Endothelial cell of umbilical vein (primary cell): ENCODE measurements around the gene DNMT1. TPM values are rescaled to one million over a fixed set of nuclear protein-coding genes. Genes with fewer than 3 reads are reported as not detected.

Experiments used
- BruUV-seq: library from RNA; stranded (reverse); fragments of 400-500 nt; replicated peaks from 2 replicates; lab custom pipeline; 2021; lab: Mats Ljungman, UMichigan
- CTCF ChIA-PET: fragments of 300-600, 350-600 bp; sonication (Branson Sonifier 250); formaldehyde crosslinking; loops from one replicate; lab custom pipeline; 2021; ENCODE audit warnings: antibody characterized with exemption, inconsistent platforms; lab: Charles Lee
- POLR2A ChIA-PET: fragments of 300-600, 350-600 bp; sonication (Branson Sonifier 250); formaldehyde crosslinking; loops from one replicate; lab custom pipeline; 2021; ENCODE audit warnings: antibody characterized with exemption, inconsistent platforms; lab: Charles Lee
- DNase-seq: peaks from one replicate; pipeline ENCODE4 v3.0.0-alpha.2; 2011; ENCODE audit warnings: low read depth, low spot score
- FAIRE-seq: peaks from 2 replicates; lab custom pipeline; 2011; peaks lifted over from hg19 to GRCh38; lab: Jason Lieb, UNC
- H2AFZ ChIP-seq: 2 replicates; pipeline ENCODE4 v1.6.0; 2012; ENCODE audit warnings: low read depth, low read length, control low read depth, inconsistent platforms
- H3K27ac ChIP-seq: 2 replicates; pipeline ENCODE4 v1.5.1; 2011; ENCODE audit warnings: low read depth, mild to moderate bottlenecking, control low read depth, low read length, moderate library complexity; ENCODE audit not compliant: insufficient read depth
- H3K27me3 ChIP-seq, 2 experiments: 2 replicates each; pipeline versions ENCODE4 v1.6.0 to v1.6.1; 2011; ENCODE audit warnings: low read length in 2 of 2, mixed read lengths in 1 of 2; ENCODE audit not compliant: control insufficient read depth in 2 of 2, insufficient read depth in 2 of 2
- H3K36me3 ChIP-seq, 2 experiments: 2 replicates in 1 of 2; 3 replicates in 1 of 2; pipeline ENCODE4 v1.5.1; 2011; ENCODE audit warnings: low read length in 2 of 2, mild to moderate bottlenecking in 1 of 2, moderate library complexity in 1 of 2; ENCODE audit not compliant: control insufficient read depth in 2 of 2, insufficient read depth in 2 of 2; ENCODE audit errors: extremely low read depth in 1 of 2
- H3K4me1 ChIP-seq: 3 replicates; pipeline ENCODE4 v1.5.1; 2011; ENCODE audit warnings: mild to moderate bottlenecking, low read length; ENCODE audit not compliant: control insufficient read depth, insufficient read depth; ENCODE audit errors: extremely low read depth
- H3K4me2 ChIP-seq: 2 replicates; pipeline ENCODE4 v1.6.1; 2011; ENCODE audit warnings: low read length, control low read depth, mixed read lengths; ENCODE audit not compliant: insufficient read depth
- H3K4me3 ChIP-seq, 3 experiments: fragments of 200-600 bp in 1 of 3; sonication (generic), shearing (Covaris generic) in 1 of 3; replicated peaks in 1 of 3; 2 replicates each; pipeline ENCODE4 v1.5.1; 2011 to 2016; ENCODE audit warnings: control low read depth in 3 of 3, low read length in 3 of 3, mild to moderate bottlenecking in 2 of 3, inconsistent platforms in 1 of 3, low read depth in 1 of 3, moderate library complexity in 1 of 3; ENCODE audit not compliant: insufficient read depth in 1 of 3
- H3K79me2 ChIP-seq: 2 replicates; pipeline ENCODE4 v1.6.0; 2012; ENCODE audit warnings: low read length, inconsistent platforms; ENCODE audit not compliant: control insufficient read depth, insufficient read depth
- H3K9ac ChIP-seq: replicated peaks from 2 replicates; pipeline ENCODE3; 2011; ENCODE audit warnings: low read length, control low read depth; ENCODE audit not compliant: insufficient read depth; ENCODE audit errors: extremely low read depth
- H3K9me1 ChIP-seq: replicated peaks from 3 replicates; pipeline ENCODE4 v1.6.0; 2011; ENCODE audit warnings: mild to moderate bottlenecking, low read length; ENCODE audit not compliant: control insufficient read depth, insufficient read depth; ENCODE audit errors: extremely low read depth
- H3K9me3 ChIP-seq: replicated peaks from 2 replicates; pipeline ENCODE4 v1.5.1; 2012; ENCODE audit warnings: low read length, inconsistent platforms; ENCODE audit not compliant: control insufficient read depth, insufficient read depth
- H4K20me1 ChIP-seq: replicated peaks from 2 replicates; pipeline ENCODE3; 2011; ENCODE audit warnings: mild to moderate bottlenecking, low read length; ENCODE audit not compliant: control insufficient read depth, insufficient read depth; ENCODE audit errors: extremely low read depth
- CTCF ChIP-seq, 2 donors: IDR thresholded peaks; 1 replicate in 1 of 2; 2 replicates in 1 of 2; pipeline ENCODE4 v1.5.1; 2011; ENCODE audit warnings: low read length in 2 of 2, mild to moderate bottlenecking in 2 of 2, moderate library complexity in 2 of 2, control low read depth in 1 of 2, inconsistent platforms in 1 of 2, low read depth in 1 of 2; ENCODE audit not compliant: insufficient read depth in 1 of 2; ENCODE audit errors: extremely low read depth in 1 of 2
- EZH2 ChIP-seq: IDR thresholded peaks from 2 replicates; pipeline ENCODE4 v1.6.1; 2012; ENCODE audit warnings: borderline replicate concordance, low read depth, mild to moderate bottlenecking, moderate library complexity, low read length, inconsistent platforms; ENCODE audit not compliant: severe bottlenecking
- GATA2 ChIP-seq: IDR thresholded peaks from 2 replicates; pipeline ENCODE4 v1.7.0; 2011; ENCODE audit warnings: low read depth, mild to moderate bottlenecking, moderate library complexity, mixed read lengths, low read length; ENCODE audit not compliant: insufficient read length, insufficient read depth
- JUN ChIP-seq: IDR thresholded peaks from 2 replicates; pipeline ENCODE4 v1.6.1; 2011; ENCODE audit warnings: borderline replicate concordance, low read depth; ENCODE audit not compliant: insufficient read length, insufficient read depth
- MAX ChIP-seq: IDR thresholded peaks from 2 replicates; pipeline ENCODE4 v1.6.1; 2011; ENCODE audit not compliant: insufficient read depth, insufficient read length
- MYC ChIP-seq: IDR thresholded peaks from one replicate; pipeline ENCODE4 v1.6.1; 2011; ENCODE audit warnings: mild to moderate bottlenecking, low read depth, low read length
- POLR2A ChIP-seq: IDR thresholded peaks from 2 replicates; pipeline ENCODE4 v1.6.1; 2012; ENCODE audit warnings: low read depth, mild to moderate bottlenecking, control low read depth, low read length
- POLR2AphosphoS5 ChIP-seq: IDR thresholded peaks from 2 replicates; pipeline ENCODE4 v1.6.1; 2012; ENCODE audit warnings: low read depth, mild to moderate bottlenecking, control low read depth, low read length, moderate library complexity; ENCODE audit not compliant: insufficient read depth
- dilution Hi-C: fragments of 300-500 bp; cut with MboI; formaldehyde crosslinking; loops from one replicate; pipeline ENCODE4 v1.15.0; 2019; ENCODE audit warnings: low sequenced_read_pairs; ENCODE audit not compliant: extremely low pct_ligation_motif_present
- intact Hi-C: fragments of 100-400 bp; cut with micrococcal nuclease; formaldehyde crosslinking; loops from one replicate; pipeline ENCODE4 v1.10.0; 2022
- polyA plus RNA-seq, 4 experiments: library from polyadenylated mRNA; depleted of rRNA in 3 of 4; stranded (reverse) in 3 of 4; unstranded in 1 of 4; fragments of >200 nt; gene quantifications; 2 replicates each; pipeline versions ENCODE4 v1.2.1 to v1.2.3, GENCODE V29; 2011 to 2012; ENCODE audit warnings: missing spikeins in 1 of 4
- total RNA-seq: library from RNA; stranded (reverse); gene quantifications from 2 replicates; pipeline ENCODE4 v1.2.3, GENCODE V29; 2021

Gene DNMT1
- total and polyA plus RNA-seq, 2 donors (not counting 3 experiments of a cell fraction or from before 2014, with no cell fraction given): 53.4 to 165 TPM

GRCh38 chr19:10141479-10141878 lies 53.3 kb downstream of the DNMT1 start:
- H3K9ac ChIP-seq: no peak overlapping the region
- no peak overlapping the region for H3K4me2 ChIP-seq
- no peaks in the 10 kb centered on the region for H3K9me3 ChIP-seq
- no TSS peak for BruUV-seq
- H3K27me3 ChIP-seq: no peaks in the 10 kb centered on the region
- H3K9me1 ChIP-seq: no peaks in the 10 kb centered on the region
- no peak overlapping the region for H2AFZ ChIP-seq
- H3K79me2 ChIP-seq: no peaks in the 10 kb centered on the region
- H3K27ac ChIP-seq: no peak overlapping the region
- no peak overlapping the region for H3K4me3 ChIP-seq
- H3K36me3 ChIP-seq: peaks cover 20 to 66% of the 10 kb centered on the region in 2 experiments
- FAIRE-seq: no peak
- DNase-seq: no peak
- ChIA-PET CTCF (interaction anchor here (0.5 to 2.4 kb wide), 2 partner anchors 42 to 109 kb away, joined by 3 to 6 read pairs; no protein-coding TSS in a partner anchor), POLR2A (no interaction called here)
- no peaks in the 10 kb centered on the region for H4K20me1 ChIP-seq
- no peaks in the 10 kb centered on the region for H3K4me1 ChIP-seq
- TF ChIP-seq POLR2AphosphoS5: no peak
- TF ChIP-seq GATA2: no peak
- TF ChIP-seq POLR2A: no peak
- TF ChIP-seq MAX: no peak
- no peak for TF ChIP-seq MYC
- no peak for TF ChIP-seq JUN
- no peak for TF ChIP-seq EZH2
- no peak for TF ChIP-seq CTCF (IDR thresholded peaks at IDR 0.05; ENCODE audit: extremely low read depth in 1 of 2, insufficient read depth in 1 of 2, low read depth in 1 of 2, low read length in 2 of 2)
- intact Hi-C loops: no loop called here
- dilution Hi-C loops: no loop called here
